Measurements from ENCODE around the gene CTBP1.

The CTBP1 gene

GRCh38 chr4:1193206-1194009 lies 55.5 kb downstream of the CTBP1 start:
- DNase-seq, result no peak

GRCh38 chr4:1192493-1193205 lies 56.3 kb downstream of the CTBP1 start:
- no peak for DNase-seq

- no peak for DNase-seq
Observed at GRCh38 chr4:1192091-1192492, 56.8 kb downstream of the CTBP1 start.

GRCh38 chr4:1191621-1192020 lies 57.3 kb downstream of the CTBP1 start:
- DNase-seq, result no peak

- no peak for DNase-seq
Observed at GRCh38 chr4:1187182-1187581, 61.7 kb downstream of the CTBP1 start.

- DNase-seq, result no peak
Observed at GRCh38 chr4:1183985-1184773, 64.8 kb downstream of the CTBP1 start.

- no peak for DNase-seq
Observed at GRCh38 chr4:1182313-1182712, 66.6 kb downstream of the CTBP1 start.

GRCh38 chr4:1180663-1181062 lies 68.3 kb downstream of the CTBP1 start:
- DNase-seq, result no peak

- DNase-seq, result no peak
Observed at GRCh38 chr4:1179976-1180375, 69.0 kb downstream of the CTBP1 start.

GRCh38 chr4:1179089-1179441 lies 69.9 kb downstream of the CTBP1 start:
- no peak for DNase-seq

- no peak for DNase-seq
Observed at GRCh38 chr4:1178300-1179088, 70.4 kb downstream of the CTBP1 start.

GRCh38 chr4:1177274-1178141 lies 71.4 kb downstream of the CTBP1 start:
- no peak for DNase-seq

- no peak for DNase-seq
Observed at GRCh38 chr4:1176398-1177273, 72.3 kb downstream of the CTBP1 start.

- DNase-seq, result no peak
Observed at GRCh38 chr4:1175635-1176229, 73.2 kb downstream of the CTBP1 start.

GRCh38 chr4:1174941-1175634 lies 73.8 kb downstream of the CTBP1 start:
- DNase-seq, result no peak

- DNase-seq, result no peak
Observed at GRCh38 chr4:1172971-1173757, 75.8 kb downstream of the CTBP1 start.

GRCh38 chr4:1172228-1172851 lies 76.6 kb downstream of the CTBP1 start, which contains the start of gene SPON2:
Gene SPON2, minus strand, starts transcription at chr4:1172583.
- no peak for DNase-seq

Measured in NCI-H1930 (cell line).